ENCODE data around the gene MOSPD2.

The MOSPD2 gene

DNA sequence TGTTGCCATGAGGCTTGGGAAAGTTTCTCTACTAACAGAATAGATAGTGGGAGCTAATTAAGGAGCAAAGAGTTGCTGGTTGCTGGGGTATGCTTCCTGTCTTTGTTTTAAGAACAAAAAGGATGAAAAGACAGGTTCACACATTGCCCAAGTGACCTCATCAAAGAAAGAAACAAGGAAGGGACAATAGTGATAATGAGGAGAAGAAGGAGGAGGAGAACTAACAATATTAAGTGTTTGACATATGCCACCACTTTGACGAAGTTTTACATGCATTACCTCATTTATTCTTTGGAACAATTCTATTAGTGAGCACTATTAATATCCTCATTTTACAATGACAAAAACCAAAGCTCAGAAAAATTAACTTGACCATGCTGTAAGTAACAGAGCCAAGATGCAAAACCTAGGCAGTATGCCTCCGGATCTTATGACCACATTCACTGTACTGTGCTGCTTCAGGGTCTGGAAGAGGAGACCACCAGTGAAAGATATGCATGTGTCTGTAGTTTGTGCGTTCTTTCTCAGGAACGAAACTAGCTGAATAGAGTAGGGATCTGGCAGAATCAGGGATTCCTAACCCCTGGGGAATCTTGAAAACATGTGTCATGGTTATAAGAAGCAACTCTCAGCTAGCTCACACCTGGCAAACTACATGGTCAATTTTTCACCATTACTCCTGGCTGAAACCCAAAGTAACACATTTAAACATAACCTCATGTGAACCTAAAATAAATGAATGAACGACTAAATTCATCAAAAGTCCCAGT, 83.8 kb downstream of the MOSPD2 start:
- no peak for FAIRE-seq
- TF ChIP-seq, protein P1, sequence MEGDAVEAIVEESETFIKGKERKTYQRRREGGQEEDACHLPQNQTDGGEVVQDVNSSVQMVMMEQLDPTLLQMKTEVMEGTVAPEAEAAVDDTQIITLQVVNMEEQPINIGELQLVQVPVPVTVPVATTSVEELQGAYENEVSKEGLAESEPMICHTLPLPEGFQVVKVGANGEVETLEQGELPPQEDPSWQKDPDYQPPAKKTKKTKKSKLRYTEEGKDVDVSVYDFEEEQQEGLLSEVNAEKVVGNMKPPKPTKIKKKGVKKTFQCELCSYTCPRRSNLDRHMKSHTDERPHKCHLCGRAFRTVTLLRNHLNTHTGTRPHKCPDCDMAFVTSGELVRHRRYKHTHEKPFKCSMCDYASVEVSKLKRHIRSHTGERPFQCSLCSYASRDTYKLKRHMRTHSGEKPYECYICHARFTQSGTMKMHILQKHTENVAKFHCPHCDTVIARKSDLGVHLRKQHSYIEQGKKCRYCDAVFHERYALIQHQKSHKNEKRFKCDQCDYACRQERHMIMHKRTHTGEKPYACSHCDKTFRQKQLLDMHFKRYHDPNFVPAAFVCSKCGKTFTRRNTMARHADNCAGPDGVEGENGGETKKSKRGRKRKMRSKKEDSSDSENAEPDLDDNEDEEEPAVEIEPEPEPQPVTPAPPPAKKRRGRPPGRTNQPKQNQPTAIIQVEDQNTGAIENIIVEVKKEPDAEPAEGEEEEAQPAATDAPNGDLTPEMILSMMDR (IDR thresholded peaks at IDR 0.05; ENCODE audit: insufficient read depth, missing control alignments): no peak

DNA sequence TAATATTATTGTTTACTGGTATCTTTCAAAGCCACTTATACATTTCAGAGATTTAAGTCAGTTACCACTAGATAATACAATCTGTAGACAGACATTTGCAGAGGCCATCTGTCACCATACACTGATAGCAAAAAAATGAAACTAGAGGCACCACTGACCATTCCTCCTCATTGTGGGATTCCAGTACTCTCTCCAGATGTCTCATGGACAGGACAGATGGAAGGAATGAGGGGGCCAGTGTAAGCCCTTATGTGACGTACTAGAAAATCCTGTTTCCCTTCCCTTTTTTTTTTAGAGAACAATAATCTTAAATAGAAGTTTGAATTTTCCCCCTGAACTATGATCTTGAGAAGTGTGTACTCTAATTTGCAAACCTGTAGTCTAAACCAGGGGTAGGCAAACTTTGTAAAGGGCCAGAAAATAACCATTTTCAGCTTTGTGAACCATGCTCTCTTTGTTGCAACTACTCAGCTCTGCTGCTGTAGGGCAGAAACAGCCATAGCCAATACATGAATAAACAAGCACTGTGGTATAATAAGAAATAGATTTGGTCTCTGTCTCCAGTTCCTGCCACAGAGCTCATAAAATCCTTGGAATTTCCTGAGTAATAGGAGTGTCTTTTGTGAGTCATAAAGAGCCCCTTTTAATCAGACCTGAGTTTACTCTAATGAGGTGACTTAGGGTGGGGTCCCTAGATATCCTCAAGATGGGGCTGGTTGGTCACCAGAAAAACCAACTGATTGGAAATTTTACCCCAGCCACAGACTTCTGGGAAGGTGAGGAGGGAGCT, 90.4 kb downstream of the MOSPD2 start:
- DNase-seq (ENCODE audit: insufficient read length, low spot score) (no peak), FAIRE-seq (no peak)
- TF ChIP-seq, protein P1 (IDR thresholded peaks at IDR 0.05; ENCODE audit: insufficient read depth, missing control alignments): no peak

More for the DNA sequence above, 83.8 kb downstream of the MOSPD2 start:
- DNase-seq (ENCODE audit: insufficient read length, low spot score): no peak

DNA sequence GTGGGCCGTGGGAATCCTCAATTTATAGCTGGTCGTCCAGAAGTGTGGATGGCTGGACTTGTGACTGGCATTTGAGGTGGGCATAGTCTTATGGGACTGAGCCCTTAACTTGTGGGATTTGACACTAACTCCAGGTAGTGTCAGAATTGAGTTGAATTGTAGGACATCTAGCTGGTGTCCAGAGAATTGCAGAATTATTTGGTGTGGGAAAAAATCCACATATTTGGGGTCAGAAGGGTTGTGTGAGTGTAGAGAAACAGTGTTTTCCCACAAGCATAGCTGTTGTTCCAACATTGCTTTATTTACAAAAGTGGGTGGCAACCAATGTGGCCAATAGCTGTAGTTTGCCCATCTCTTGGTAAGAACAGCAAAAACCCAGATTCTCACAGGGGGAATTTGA, 91.3 kb downstream of the MOSPD2 start:
- no peak for DNase-seq (ENCODE audit: insufficient read length, low spot score)
- TF ChIP-seq, protein P1 (IDR thresholded peaks at IDR 0.05; ENCODE audit: insufficient read depth, missing control alignments): no peak
- no peak for FAIRE-seq

All from D721Med (cell line).